Liver (tissue), 9 donors: Measurements from ENCODE around the gene BRD8. TPM values are rescaled to one million over a fixed set of nuclear protein-coding genes. Genes with fewer than 3 reads are reported as not detected.

ENCODE experiments used
- DNase-seq: peaks from one replicate; pipeline ENCODE4 v3.0.0-alpha.2; 2017; ENCODE audit warnings: low spot score
- H3K27ac ChIP-seq, 2 donors: one replicate each; pipeline ENCODE4 v1.7.0; 2013; ENCODE audit warnings: inconsistent platforms in 2 of 2, low read length in 2 of 2, control low read depth in 1 of 2, low read depth in 1 of 2, mild to moderate bottlenecking in 1 of 2
- H3K27me3 ChIP-seq, 4 donors: one replicate each; pipeline versions ENCODE4 v1.6.1 to v1.7.0; 2013; ENCODE audit warnings: low read length in 3 of 4, inconsistent platforms in 1 of 4, mild to moderate bottlenecking in 1 of 4, moderate library complexity in 1 of 4; ENCODE audit not compliant: control insufficient read depth in 4 of 4, insufficient read depth in 4 of 4
- H3K36me3 ChIP-seq, 4 donors: one replicate each; pipeline versions ENCODE4 v1.6.1 to v1.7.0; 2013; ENCODE audit warnings: low read length in 3 of 4, mild to moderate bottlenecking in 3 of 4, low read depth in 1 of 4, moderate library complexity in 1 of 4; ENCODE audit not compliant: control insufficient read depth in 4 of 4, insufficient read depth in 3 of 4
- H3K4me1 ChIP-seq, 4 donors: one replicate each; pipeline versions ENCODE4 v1.6.1 to v1.7.0; 2013; ENCODE audit warnings: low read length in 3 of 4, mild to moderate bottlenecking in 3 of 4, moderate library complexity in 1 of 4; ENCODE audit not compliant: control insufficient read depth in 4 of 4, insufficient read depth in 4 of 4
- H3K4me3 ChIP-seq, 3 donors: one replicate each; pipeline versions ENCODE4 v1.6.1 to v1.7.0; 2013; ENCODE audit warnings: low read length in 3 of 3, control low read depth in 1 of 3, low read depth in 1 of 3, mild to moderate bottlenecking in 1 of 3
- H3K9ac ChIP-seq, 2 donors: one replicate each; pipeline ENCODE4 v1.7.0; 2013; ENCODE audit warnings: low read length in 2 of 2, mild to moderate bottlenecking in 2 of 2, moderate library complexity in 2 of 2, control low read depth in 1 of 2, low read depth in 1 of 2
- H3K9me3 ChIP-seq, 4 donors: one replicate each; pipeline versions ENCODE4 v1.6.1 to v1.7.0; 2013; ENCODE audit warnings: low read length in 3 of 4; ENCODE audit not compliant: control insufficient read depth in 4 of 4
- FOXA2 ChIP-seq: IDR thresholded peaks from 2 replicates; pipeline ENCODE4 v1.6.1; 2016; ENCODE audit warnings: antibody characterized with exemption
- GABPA ChIP-seq, 2 donors: IDR thresholded peaks in 1 of 2; conservative IDR thresholded peaks in 1 of 2; 2 replicates each; pipeline ENCODE4 v1.6.1; 2016; ENCODE audit warnings: antibody characterized with exemption in 2 of 2, mild to moderate bottlenecking in 1 of 2, moderate library complexity in 1 of 2
- HNF4G ChIP-seq: IDR thresholded peaks from 2 replicates; pipeline ENCODE4 v1.6.1; 2016; ENCODE audit warnings: antibody characterized with exemption
- JUND ChIP-seq, 2 donors: IDR thresholded peaks; 2 replicates each; pipeline ENCODE4 v1.6.1; 2016; ENCODE audit warnings: antibody characterized with exemption in 2 of 2
- RXRA ChIP-seq, 2 donors: IDR thresholded peaks; 2 replicates each; pipeline ENCODE4 v1.6.1; 2017 to 2018; ENCODE audit warnings: antibody characterized with exemption in 2 of 2, mild to moderate bottlenecking in 1 of 2
- TAF1 ChIP-seq: conservative IDR thresholded peaks from 2 replicates; pipeline ENCODE4 v1.6.1; 2016; ENCODE audit warnings: antibody characterized with exemption, mild to moderate bottlenecking
- YY1 ChIP-seq: IDR thresholded peaks from 2 replicates; pipeline ENCODE4 v1.6.1; 2016; ENCODE audit warnings: antibody characterized with exemption, mild to moderate bottlenecking
- WGBS: extraction: QIAGEN DNeasy Blood & Tissue Kit; methylation state at CpG from one replicate; pipeline ENCODE4 v1.1.7; 2013; 5-methylcytosine and 5-hydroxymethylcytosine counted together
- polyA plus RNA-seq, 2 donors: library from polyadenylated mRNA; stranded (reverse) in 1 of 2; unstranded in 1 of 2; fragments of 200-250 nt in 1 of 2; fragments of >200 nt in 1 of 2; fragmentation: Nextera tagmentation in 1 of 2; extraction: Ambion mirVana in 1 of 2; gene quantifications; one replicate each; pipeline versions ENCODE4 v1.2.1 to v1.2.3, GENCODE V29; 2013 to 2015
- total RNA-seq, 2 donors: library from RNA; depleted of rRNA; stranded (reverse); fragments of >200 nt; gene quantifications; one replicate each; pipeline ENCODE4 v1.2.3, GENCODE V29; 2014
- TF ChIP-seq, protein P1 (sequence below): IDR thresholded peaks from 2 replicates; pipeline ENCODE4 v1.6.1; 2016; ENCODE audit warnings: antibody characterized with exemption
- TF ChIP-seq, protein P2 (sequence below): IDR thresholded peaks from 2 replicates; pipeline ENCODE4 v1.6.1; 2016; ENCODE audit warnings: antibody characterized with exemption
- TF ChIP-seq, protein P3 (sequence below): IDR thresholded peaks from 2 replicates; pipeline ENCODE4 v1.6.1; 2016; ENCODE audit warnings: antibody characterized with exemption, mild to moderate bottlenecking
- TF ChIP-seq, protein P4 (sequence below): fragments of 150-350 bp; IDR thresholded peaks from 2 replicates; pipeline ENCODE4 v1.5.1; 2017; ENCODE audit warnings: improper control_type of control experiment, low read depth, low read length; ENCODE audit not compliant: missing input control
- donor health status: healthy.
- donor health status: healthy.
- donor health status: healthy.
- donor health status: healthy.
- donor health status: healthy.

Gene BRD8
- total and polyA plus RNA-seq, 4 donors = 14.8 to 34.5 (median 29.6) TPM

DNA sequence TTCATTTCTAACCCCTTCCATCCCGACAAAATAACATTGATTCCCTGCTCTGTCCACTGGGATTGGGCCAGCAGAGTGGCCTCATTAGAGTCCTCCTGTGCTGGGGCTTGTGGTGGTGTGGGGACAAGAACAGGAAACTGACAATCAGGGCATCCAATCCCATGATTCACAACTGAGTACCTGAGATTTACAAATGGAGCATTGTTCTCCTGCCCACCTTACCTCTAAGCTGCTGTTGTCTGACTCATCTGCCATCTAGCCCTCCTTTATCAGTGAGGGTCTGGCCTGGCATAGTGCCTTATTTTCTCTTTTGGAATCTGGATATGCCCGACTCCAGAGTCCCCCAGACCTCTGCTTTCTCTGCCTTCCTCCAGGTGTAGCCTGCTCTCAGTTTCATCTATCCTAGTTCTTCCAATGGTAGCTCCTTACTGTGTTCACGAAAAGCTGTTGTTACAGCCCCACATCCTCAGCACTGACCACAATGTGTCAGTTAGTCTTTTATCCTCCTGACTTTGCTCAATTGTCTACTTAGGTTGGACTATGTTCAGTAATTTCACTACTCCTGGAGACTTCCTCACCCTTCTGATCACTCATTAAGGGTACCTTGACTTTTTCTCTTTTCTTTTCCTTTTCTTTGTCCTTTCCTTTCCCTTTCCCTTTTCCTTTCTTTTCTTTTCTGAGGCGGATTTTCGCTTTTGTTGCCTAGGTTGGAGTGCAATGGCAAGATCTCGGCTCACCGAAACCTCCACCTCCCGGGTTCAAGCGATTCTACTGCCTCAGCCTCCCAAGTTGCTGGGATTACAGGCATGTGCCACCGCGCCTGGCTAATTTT, 81.2 kb downstream of the BRD8 start:
- Histone ChIP-seq H3K4me3 (no peak overlapping the region), H3K9me3 (no peaks in the 10 kb centered on the region), H3K27me3 (no peaks in the 10 kb centered on the region), H3K4me1 (no peaks in the 10 kb centered on the region), H3K36me3 (no peaks in the 10 kb centered on the region), H3K27ac (no peak overlapping the region), H3K9ac (no peak overlapping the region)
- TF ChIP-seq RXRA (IDR thresholded peaks at IDR 0.05) (no peak), JUND (IDR thresholded peaks at IDR 0.05) (no peak), TAF1 (no peak), FOXA2 (no peak), YY1 (no peak), GABPA (IDR thresholded peaks at IDR 0.05 in 1 of 2, conservative IDR thresholded peaks at IDR 0.05 in 1 of 2) (no peak)
- TF ChIP-seq, protein P1, sequence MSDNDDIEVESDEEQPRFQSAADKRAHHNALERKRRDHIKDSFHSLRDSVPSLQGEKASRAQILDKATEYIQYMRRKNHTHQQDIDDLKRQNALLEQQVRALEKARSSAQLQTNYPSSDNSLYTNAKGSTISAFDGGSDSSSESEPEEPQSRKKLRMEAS = no peak
- TF ChIP-seq, protein P2, sequence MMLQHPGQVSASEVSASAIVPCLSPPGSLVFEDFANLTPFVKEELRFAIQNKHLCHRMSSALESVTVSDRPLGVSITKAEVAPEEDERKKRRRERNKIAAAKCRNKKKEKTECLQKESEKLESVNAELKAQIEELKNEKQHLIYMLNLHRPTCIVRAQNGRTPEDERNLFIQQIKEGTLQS = no peak
- no peak for DNase-seq
- WGBS = 90% methylated on average over 11 of the region's 11 CpGs

DNA sequence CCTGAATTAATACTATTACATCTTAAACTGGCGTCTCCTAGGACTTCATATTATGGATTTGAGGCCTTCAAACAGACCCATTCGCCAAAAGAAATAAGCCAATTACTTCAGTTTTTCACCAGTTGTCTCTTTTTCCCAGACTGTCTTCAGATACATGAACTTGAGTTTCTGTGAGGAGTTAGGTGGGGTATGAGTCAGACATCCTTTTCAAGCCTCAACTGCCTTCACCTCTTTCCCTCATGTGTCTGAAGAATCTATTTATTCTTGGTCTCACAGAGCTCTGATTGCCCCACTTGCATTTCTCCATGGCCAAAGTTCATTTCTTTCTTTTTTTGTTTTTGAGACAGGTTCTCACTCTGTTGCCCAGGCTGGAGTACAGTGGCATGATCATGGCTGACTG, 82.1 kb downstream of the BRD8 start:
- Histone ChIP-seq H3K36me3 (no peaks in the 10 kb centered on the region), H3K9me3 (no peaks in the 10 kb centered on the region), H3K9ac (no peak overlapping the region), H3K4me3 (no peak overlapping the region), H3K4me1 (no peaks in the 10 kb centered on the region), H3K27me3 (no peaks in the 10 kb centered on the region), H3K27ac (no peak overlapping the region)
- WGBS = 77% methylated on average over 2 of the region's 2 CpGs
- TF ChIP-seq HNF4G = no peak
- TF ChIP-seq, protein P3, sequence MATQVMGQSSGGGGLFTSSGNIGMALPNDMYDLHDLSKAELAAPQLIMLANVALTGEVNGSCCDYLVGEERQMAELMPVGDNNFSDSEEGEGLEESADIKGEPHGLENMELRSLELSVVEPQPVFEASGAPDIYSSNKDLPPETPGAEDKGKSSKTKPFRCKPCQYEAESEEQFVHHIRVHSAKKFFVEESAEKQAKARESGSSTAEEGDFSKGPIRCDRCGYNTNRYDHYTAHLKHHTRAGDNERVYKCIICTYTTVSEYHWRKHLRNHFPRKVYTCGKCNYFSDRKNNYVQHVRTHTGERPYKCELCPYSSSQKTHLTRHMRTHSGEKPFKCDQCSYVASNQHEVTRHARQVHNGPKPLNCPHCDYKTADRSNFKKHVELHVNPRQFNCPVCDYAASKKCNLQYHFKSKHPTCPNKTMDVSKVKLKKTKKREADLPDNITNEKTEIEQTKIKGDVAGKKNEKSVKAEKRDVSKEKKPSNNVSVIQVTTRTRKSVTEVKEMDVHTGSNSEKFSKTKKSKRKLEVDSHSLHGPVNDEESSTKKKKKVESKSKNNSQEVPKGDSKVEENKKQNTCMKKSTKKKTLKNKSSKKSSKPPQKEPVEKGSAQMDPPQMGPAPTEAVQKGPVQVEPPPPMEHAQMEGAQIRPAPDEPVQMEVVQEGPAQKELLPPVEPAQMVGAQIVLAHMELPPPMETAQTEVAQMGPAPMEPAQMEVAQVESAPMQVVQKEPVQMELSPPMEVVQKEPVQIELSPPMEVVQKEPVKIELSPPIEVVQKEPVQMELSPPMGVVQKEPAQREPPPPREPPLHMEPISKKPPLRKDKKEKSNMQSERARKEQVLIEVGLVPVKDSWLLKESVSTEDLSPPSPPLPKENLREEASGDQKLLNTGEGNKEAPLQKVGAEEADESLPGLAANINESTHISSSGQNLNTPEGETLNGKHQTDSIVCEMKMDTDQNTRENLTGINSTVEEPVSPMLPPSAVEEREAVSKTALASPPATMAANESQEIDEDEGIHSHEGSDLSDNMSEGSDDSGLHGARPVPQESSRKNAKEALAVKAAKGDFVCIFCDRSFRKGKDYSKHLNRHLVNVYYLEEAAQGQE = no peak
- TF ChIP-seq, protein P4, sequence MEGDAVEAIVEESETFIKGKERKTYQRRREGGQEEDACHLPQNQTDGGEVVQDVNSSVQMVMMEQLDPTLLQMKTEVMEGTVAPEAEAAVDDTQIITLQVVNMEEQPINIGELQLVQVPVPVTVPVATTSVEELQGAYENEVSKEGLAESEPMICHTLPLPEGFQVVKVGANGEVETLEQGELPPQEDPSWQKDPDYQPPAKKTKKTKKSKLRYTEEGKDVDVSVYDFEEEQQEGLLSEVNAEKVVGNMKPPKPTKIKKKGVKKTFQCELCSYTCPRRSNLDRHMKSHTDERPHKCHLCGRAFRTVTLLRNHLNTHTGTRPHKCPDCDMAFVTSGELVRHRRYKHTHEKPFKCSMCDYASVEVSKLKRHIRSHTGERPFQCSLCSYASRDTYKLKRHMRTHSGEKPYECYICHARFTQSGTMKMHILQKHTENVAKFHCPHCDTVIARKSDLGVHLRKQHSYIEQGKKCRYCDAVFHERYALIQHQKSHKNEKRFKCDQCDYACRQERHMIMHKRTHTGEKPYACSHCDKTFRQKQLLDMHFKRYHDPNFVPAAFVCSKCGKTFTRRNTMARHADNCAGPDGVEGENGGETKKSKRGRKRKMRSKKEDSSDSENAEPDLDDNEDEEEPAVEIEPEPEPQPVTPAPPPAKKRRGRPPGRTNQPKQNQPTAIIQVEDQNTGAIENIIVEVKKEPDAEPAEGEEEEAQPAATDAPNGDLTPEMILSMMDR = no peak
- TF ChIP-seq, protein P1 = no peak
- no peak for DNase-seq
